GM21529 (cell line): ENCODE results near the gene NUDT19.
"Not testable (repeated sequence)": the region's sequence is repeated elsewhere in the genome, so short reads cannot be mapped to it uniquely, and the experiment has no call there.

Source experiments
- ATAC-seq: cut with Tn5 transposase; IDR thresholded peaks from one replicate; pipeline ENCODE4 v1.9.1; 2021; ENCODE audit not compliant: unreplicated experiment

Gene NUDT19

GRCh38 chr19:32674931-32675719, 16.5 kb upstream of the NUDT19 start, which contains the start of gene ANKRD27:
TSS of gene ANKRD27 (minus strand) at chr19:32675180. CDS start at chr19:32659015, 16,165 bp downstream.
- peak; percentile 96 for ATAC-seq

- peak; percentile 33 for ATAC-seq
These were observed 15.9 kb upstream of the NUDT19 start, which contains the start of gene RGS9BP for GRCh38 chr19:32675720-32676185. TSS of gene RGS9BP (plus strand) at chr19:32675848. CDS start at chr19:32676264, 416 bp downstream.

GRCh38 chr19:32676186-32676894, 15.3 kb upstream of the NUDT19 start:
- ATAC-seq: no peak

GRCh38 chr19:32676895-32677359, 14.7 kb upstream of the NUDT19 start:
- ATAC-seq: no peak

- ATAC-seq: no peak
These were observed 14.0 kb upstream of the NUDT19 start for GRCh38 chr19:32677657-32678056.

GRCh38 chr19:32680986-32681385, 10.6 kb upstream of the NUDT19 start:
- ATAC-seq: no peak

- ATAC-seq: no peak
These were observed 9.3 kb upstream of the NUDT19 start for GRCh38 chr19:32682317-32682716.

- ATAC-seq: no peak
These were observed 4.7 kb upstream of the NUDT19 start for GRCh38 chr19:32686847-32687475.

- ATAC-seq: no peak
These were observed 3.9 kb upstream of the NUDT19 start for GRCh38 chr19:32687681-32688080.

GRCh38 chr19:32688311-32688710, 3.3 kb upstream of the NUDT19 start:
- ATAC-seq: no peak

- ATAC-seq: peak; percentile 64
These were observed 518 bp downstream of the NUDT19 start for GRCh38 chr19:32691952-32692726.

GRCh38 chr19:32692727-32693061, 1.1 kb downstream of the NUDT19 start:
- ATAC-seq: no peak

GRCh38 chr19:32693151-32694108, 1.8 kb downstream of the NUDT19 start:
- ATAC-seq: not testable (repeated sequence)

- not testable (repeated sequence) for ATAC-seq
These were observed 2.7 kb downstream of the NUDT19 start for GRCh38 chr19:32694316-32694715.

GRCh38 chr19:32694851-32695250, 3.2 kb downstream of the NUDT19 start:
- not testable (repeated sequence) for ATAC-seq

- ATAC-seq: not testable (repeated sequence)
These were observed 3.9 kb downstream of the NUDT19 start for GRCh38 chr19:32695506-32695905.

GRCh38 chr19:32696771-32697170, 5.2 kb downstream of the NUDT19 start:
- not testable (repeated sequence) for ATAC-seq

GRCh38 chr19:32700129-32700528, 8.5 kb downstream of the NUDT19 start:
- ATAC-seq: not testable (repeated sequence)

- ATAC-seq: no peak
These were observed 10.4 kb downstream of the NUDT19 start for GRCh38 chr19:32702010-32702409.
